DOHH2 (cell line): Measurements from ENCODE around the gene RNF44.

Experiments
- CTCF ChIP-seq: fragments of 200-600 bp; sonication (generic); IDR thresholded peaks from one replicate; pipeline ENCODE4 v1.5.1; 2014; ENCODE audit warnings: antibody characterized with exemption, mild to moderate bottlenecking, low read depth, low read length; ENCODE audit not compliant: poor library complexity, severe bottlenecking
- EZH2phosphoT487 ChIP-seq: fragments of 200-600 bp; sonication (generic); IDR thresholded peaks from 2 replicates; pipeline ENCODE4 v1.6.1; 2017; ENCODE audit warnings: borderline replicate concordance, mild to moderate bottlenecking, antibody characterized with exemption, low read length, moderate library complexity, mixed read lengths

- TF ChIP-seq CTCF (no peak), EZH2phosphoT487 (no peak)
Measured at GRCh38 chr5:176489077-176489476, 48.1 kb downstream of the RNF44 start.
